Hepatocyte (in vitro differentiated cells): Measurements from ENCODE around the gene CPVL.

Source experiments
- EZH2 ChIP-seq: fragments of 200-600 bp; sonication (generic); IDR thresholded peaks from 2 replicates; pipeline ENCODE4 v1.6.1; 2016; ENCODE audit warnings: antibody characterized with exemption, mild to moderate bottlenecking, borderline replicate concordance
- EZH2phosphoT487 ChIP-seq: fragments of 200-600 bp; sonication (generic); IDR thresholded peaks from one replicate; pipeline ENCODE4 v1.6.1; 2018; ENCODE audit warnings: antibody characterized with exemption, mild to moderate bottlenecking, low read depth, moderate library complexity; ENCODE audit not compliant: unreplicated experiment, severe bottlenecking
- TF ChIP-seq, protein P1 (sequence below): fragments of 200-600 bp; sonication (generic); IDR thresholded peaks from 2 replicates; pipeline ENCODE4 v1.5.1; 2016; ENCODE audit warnings: antibody characterized with exemption, mild to moderate bottlenecking; ENCODE audit not compliant: poor library complexity

GRCh38 chr7:29177963-29178600, 31.7 kb upstream of the CPVL start:
- TF ChIP-seq EZH2 (no peak), EZH2phosphoT487 (no peak)
- TF ChIP-seq, protein P1, sequence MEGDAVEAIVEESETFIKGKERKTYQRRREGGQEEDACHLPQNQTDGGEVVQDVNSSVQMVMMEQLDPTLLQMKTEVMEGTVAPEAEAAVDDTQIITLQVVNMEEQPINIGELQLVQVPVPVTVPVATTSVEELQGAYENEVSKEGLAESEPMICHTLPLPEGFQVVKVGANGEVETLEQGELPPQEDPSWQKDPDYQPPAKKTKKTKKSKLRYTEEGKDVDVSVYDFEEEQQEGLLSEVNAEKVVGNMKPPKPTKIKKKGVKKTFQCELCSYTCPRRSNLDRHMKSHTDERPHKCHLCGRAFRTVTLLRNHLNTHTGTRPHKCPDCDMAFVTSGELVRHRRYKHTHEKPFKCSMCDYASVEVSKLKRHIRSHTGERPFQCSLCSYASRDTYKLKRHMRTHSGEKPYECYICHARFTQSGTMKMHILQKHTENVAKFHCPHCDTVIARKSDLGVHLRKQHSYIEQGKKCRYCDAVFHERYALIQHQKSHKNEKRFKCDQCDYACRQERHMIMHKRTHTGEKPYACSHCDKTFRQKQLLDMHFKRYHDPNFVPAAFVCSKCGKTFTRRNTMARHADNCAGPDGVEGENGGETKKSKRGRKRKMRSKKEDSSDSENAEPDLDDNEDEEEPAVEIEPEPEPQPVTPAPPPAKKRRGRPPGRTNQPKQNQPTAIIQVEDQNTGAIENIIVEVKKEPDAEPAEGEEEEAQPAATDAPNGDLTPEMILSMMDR = no peak
